ENCODE measurements around the gene UFC1. TPM values are rescaled to one million over a fixed set of nuclear protein-coding genes. Genes with fewer than 3 reads are reported as not detected.

Gene UFC1
- total RNA-seq, 2 experiments from 2014 or later: 89.9 to 92.8 TPM

DNA sequence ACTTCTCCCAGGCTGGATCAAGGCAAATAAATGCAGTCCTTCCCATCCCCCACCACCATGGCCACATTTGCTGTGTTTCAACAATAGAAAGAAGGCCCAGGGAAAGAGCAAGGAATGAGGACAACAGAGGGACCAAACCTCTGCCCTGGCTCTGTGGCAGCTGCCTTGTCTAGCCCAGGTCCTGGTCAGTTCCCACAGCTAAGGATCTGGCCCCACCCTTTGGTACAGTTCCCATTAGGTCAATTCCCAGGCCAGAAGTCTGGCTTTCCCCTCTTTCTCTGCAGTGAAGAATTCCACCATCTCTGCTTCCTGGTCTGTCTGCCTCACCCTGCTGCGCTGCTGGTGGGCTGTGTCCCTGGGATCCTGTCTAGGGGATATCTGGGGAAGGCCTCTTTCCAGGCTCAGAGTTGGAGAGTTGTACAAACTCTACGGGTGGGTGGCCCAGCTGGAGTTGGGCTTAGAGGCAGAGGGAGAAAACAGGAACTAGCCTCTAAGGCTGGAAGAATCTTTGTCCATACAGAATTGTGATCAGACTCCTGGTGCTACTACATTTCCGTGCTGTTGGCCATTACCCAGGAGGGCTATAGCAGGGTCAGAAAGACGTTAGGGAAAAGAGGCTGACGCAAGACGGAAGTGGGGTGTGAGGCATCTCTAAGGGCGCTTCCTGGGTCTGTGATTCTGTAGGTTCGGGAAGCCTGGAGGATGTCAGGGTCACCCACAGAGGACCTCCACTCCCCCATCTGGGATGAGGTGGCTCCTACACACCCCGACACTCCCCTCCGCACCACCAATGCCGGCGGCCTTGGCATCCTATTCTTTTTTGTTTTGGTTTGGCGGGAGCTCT lies 47.4 kb downstream of the UFC1 start:
- peaks cover 39% of the 10 kb centered on the region for H3K4me1 Mint-ChIP-seq
- peaks cover 21% of the 10 kb centered on the region for H3K36me3 Mint-ChIP-seq
- H3K4me3 Mint-ChIP-seq: peak overlapping the region; percentile 92
- no peaks in the 10 kb centered on the region for H3K27me3 Mint-ChIP-seq
- H3K9me3 Mint-ChIP-seq: no peaks in the 10 kb centered on the region
- DNase-seq: no peak
- peak overlapping the region; percentile 95 for H3K27ac Mint-ChIP-seq

DNA sequence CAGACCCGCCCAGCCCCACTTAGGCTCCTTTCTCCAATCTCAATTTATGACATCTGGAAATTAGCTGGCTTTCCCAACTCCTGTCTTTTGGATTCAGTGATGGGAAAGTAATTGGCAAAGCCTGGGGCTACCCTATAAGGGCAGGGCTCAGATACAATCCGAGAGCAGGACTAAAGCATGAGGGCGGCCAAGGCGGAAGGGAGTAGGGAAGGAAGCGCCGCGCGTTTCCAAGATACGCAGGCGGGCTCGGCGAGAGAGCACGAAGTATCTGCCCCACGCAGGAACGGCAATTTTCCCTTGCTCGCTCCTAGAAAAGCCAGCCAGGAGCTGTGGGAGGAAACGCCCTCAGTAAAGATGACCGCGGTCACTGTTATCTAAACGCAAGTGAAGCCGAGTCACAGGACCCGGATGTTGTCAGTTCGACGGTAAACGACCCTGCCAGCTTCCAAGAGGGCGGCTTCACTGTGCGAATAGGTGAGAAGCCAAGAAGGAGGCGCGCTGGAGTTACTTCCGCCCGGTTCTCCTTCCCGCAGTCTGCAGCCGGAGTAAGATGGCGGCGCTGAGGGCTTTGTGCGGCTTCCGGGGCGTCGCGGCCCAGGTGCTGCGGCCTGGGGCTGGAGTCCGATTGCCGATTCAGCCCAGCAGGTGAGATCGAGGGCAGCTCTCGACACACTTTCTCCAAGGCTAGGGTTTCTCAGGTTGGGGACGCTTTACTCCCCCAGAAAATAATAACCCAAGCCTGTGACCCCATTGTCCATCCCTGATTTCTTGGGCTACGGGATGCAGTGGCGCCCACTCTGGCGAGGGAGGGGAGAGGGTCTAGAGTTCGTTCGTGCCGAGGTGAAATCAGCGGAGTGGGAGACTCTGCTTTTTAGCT lies 48.3 kb downstream of the UFC1 start, which contains the start of gene NDUFS2:
NDUFS2 (plus strand) TSS at position 532 of the 877 bp plus-strand sequence; CDS start at position 551, 19 bp downstream.
- Mint-ChIP-seq H3K4me3 (peak within 1 kb of the TSS; percentile 92), H3K4me1 (peaks cover 46% of the 10 kb centered on the region), H3K27ac (peak within 1 kb of the TSS; percentile 95), H3K36me3 (peaks cover 23% of the 10 kb centered on the region), H3K27me3 (no peaks in the 10 kb centered on the region), H3K9me3 (no peaks in the 10 kb centered on the region)
- DNase-seq: peak; percentile 92

DNA sequence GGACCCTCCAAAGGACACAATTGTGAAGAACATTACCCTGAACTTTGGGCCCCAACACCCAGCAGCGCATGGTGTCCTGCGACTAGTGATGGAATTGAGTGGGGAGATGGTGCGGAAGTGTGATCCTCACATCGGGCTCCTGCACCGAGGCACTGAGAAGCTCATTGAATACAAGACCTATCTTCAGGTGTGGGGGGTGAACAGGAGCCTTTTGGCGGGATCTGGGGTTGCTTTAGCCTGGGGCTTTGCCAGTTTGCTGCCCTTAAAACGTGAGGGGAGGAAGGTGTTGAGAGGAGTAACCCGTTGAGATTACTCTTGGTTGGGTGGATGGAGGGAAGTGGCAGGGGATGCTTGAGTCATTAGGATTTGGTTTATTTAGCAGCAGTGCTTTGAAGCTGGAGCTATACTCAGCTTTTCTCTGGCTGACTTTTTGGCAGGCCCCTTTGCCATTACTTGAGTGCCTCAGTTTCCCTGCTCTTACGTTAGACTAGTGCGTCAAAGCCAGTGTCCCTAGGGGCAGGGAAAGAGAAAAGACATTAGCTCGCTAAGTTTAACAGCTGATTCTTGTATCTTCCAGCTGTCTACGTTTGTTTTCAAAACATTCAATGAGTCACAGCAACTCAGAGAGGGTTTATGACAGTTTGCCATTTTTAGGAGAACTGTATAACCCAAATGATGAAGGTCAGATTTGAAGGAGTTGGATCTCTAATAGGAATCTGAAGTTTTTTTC lies 52.8 kb downstream of the UFC1 start:
- no peaks in the 10 kb centered on the region for H3K9me3 Mint-ChIP-seq
- peaks cover 37% of the 10 kb centered on the region for H3K36me3 Mint-ChIP-seq
- peak overlapping the region; percentile 66 for H3K27ac Mint-ChIP-seq
- H3K27me3 Mint-ChIP-seq: no peaks in the 10 kb centered on the region
- H3K4me3 Mint-ChIP-seq: no peak overlapping the region
- DNase-seq: no peak
- peaks cover 44% of the 10 kb centered on the region for H3K4me1 Mint-ChIP-seq

DNA sequence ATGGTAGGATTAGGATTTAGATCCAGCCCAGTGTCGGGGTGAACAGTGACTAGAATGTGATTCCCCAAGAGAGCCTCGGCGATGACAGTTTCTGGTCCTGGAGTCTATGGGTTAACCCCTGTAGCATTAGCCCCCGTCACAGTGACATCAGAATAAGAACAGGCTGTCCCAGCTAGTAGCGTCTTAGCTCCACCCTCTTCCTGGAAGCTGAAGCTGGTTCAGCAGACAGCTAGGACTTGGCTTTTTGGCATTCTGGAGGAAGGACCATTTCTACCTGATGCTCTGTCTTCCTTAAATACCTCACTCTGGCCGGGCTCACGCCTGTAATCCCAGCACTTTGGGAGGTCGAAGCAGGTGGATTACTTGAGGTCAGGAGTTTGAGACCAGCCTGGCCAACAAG lies 53.4 kb downstream of the UFC1 start:
- Mint-ChIP-seq H3K27ac (peak overlapping the region; percentile 66), H3K36me3 (peaks cover 39% of the 10 kb centered on the region), H3K27me3 (no peaks in the 10 kb centered on the region), H3K4me3 (no peak overlapping the region), H3K4me1 (peaks cover 45% of the 10 kb centered on the region), H3K9me3 (no peaks in the 10 kb centered on the region)
- DNase-seq: no peak

Other genes with a start within 250 kb of the UFC1 start
- gene ITLN2, start 199.2 kb upstream of the UFC1 start, total RNA-seq: not detected
- gene F11R, start 132.8 kb upstream of the UFC1 start, total RNA-seq: 10 to 100 TPM; 12.8 to 13.4 TPM
- 10 to 100 TPM; 44.8 to 45.7 TPM for gene TSTD1, start 115.0 kb upstream of the UFC1 start, total RNA-seq
- gene USF1, start 108.0 kb upstream of the UFC1 start, total RNA-seq: 10 to 100 TPM; 57.0 to 62.0 TPM
- gene ARHGAP30, start 84.1 kb upstream of the UFC1 start, total RNA-seq: 100 to 1,000 TPM; 146 to 157 TPM
- under 1 TPM; 0.12 to 0.16 TPM for gene NECTIN4, start 64.4 kb upstream of the UFC1 start, total RNA-seq
- under 1 TPM; 0.33 to 0.46 TPM for gene KLHDC9, start 55.6 kb upstream of the UFC1 start, total RNA-seq
- 100 to 1,000 TPM; 141 to 148 TPM for gene PFDN2, start 35.9 kb upstream of the UFC1 start, total RNA-seq
- gene NIT1, start 35.9 kb upstream of the UFC1 start, total RNA-seq: 10 to 100 TPM; 34.3 to 39.3 TPM
- 10 to 100 TPM; 37.4 to 38.7 TPM for gene DEDD, start 21.3 kb upstream of the UFC1 start, total RNA-seq
- 10 to 100 TPM; 24.2 to 25.4 TPM for gene USP21, start 5.5 kb downstream of the UFC1 start, total RNA-seq
- gene PPOX, start 12.4 kb downstream of the UFC1 start, total RNA-seq: 10 to 100 TPM; 20.1 to 20.8 TPM
- gene B4GALT3, start 23.5 kb downstream of the UFC1 start, total RNA-seq: 10 to 100 TPM; 49.5 to 53.9 TPM
- 1 to 10 TPM; 2.5 to 3.8 TPM for gene ADAMTS4, start 45.1 kb downstream of the UFC1 start, total RNA-seq
- gene NDUFS2, start 48.4 kb downstream of the UFC1 start, total RNA-seq: 10 to 100 TPM; 87.7 to 95.8 TPM
- 1 to 10 TPM; 1.2 to 3.0 TPM for gene FCER1G, start 61.3 kb downstream of the UFC1 start, total RNA-seq
- not detected for gene APOA2, start 69.7 kb downstream of the UFC1 start, total RNA-seq
- 10 to 100 TPM; 26.3 to 26.4 TPM for gene TOMM40L, start 72.1 kb downstream of the UFC1 start, total RNA-seq
- not detected for gene NR1I3, start 84.2 kb downstream of the UFC1 start, total RNA-seq
- gene PCP4L1, start 104.8 kb downstream of the UFC1 start, total RNA-seq: under 1 TPM; 0.39 to 0.80 TPM
- 1 to 10 TPM; 2.9 to 3.7 TPM for gene MPZ, start 156.0 kb downstream of the UFC1 start, total RNA-seq
- gene SDHC, start 160.4 kb downstream of the UFC1 start, total RNA-seq: 100 to 1,000 TPM; 187 to 192 TPM
- not detected for gene CFAP126, start 213.9 kb downstream of the UFC1 start, total RNA-seq